Measurements from ENCODE around the gene ARHGAP15. TPM values are rescaled to one million over a fixed set of nuclear protein-coding genes. Genes with fewer than 3 reads are reported as not detected.

The ARHGAP15 gene
- total RNA-seq, 4 donors from 2014 or later, result 1.7 to 16.8 (median 3.7) TPM

- TF ChIP-seq POLR2A (IDR thresholded peaks at IDR 0.05) (no peak), CTCF (IDR thresholded peaks at IDR 0.05) (no peak)
- WGBS, 2 donors, result 59 to 64% methylated on average over 2 of the region's 2 CpGs
- intact Hi-C loops (cut with DNase I), result no loop called here
Observed at GRCh38 chr2:143229952-143230351, 100.7 kb downstream of the ARHGAP15 start.

GRCh38 chr2:143230506-143231253 is 101.5 kb downstream of the ARHGAP15 start:
- Histone ChIP-seq H3K9me3 (no peaks in the 10 kb centered on the region), H3K4me3 (no peak overlapping the region), H3K27me3 (no peaks in the 10 kb centered on the region), H3K4me1 (no peaks in the 10 kb centered on the region), H3K27ac (no peak overlapping the region), H3K36me3 (no peaks in the 10 kb centered on the region)
- no peak for DNase-seq
- intact Hi-C loops (cut with DNase I), result no loop called here
- TF ChIP-seq POLR2A (IDR thresholded peaks at IDR 0.05), result no peak
- no peak for TF ChIP-seq CTCF (IDR thresholded peaks at IDR 0.05)
- WGBS, 2 donors, result 42 to 43% methylated on average over 3 of the region's 3 CpGs

More at GRCh38 chr2:143229952-143230351, 100.7 kb downstream of the ARHGAP15 start:
- no peak for DNase-seq
- H3K4me3 ChIP-seq, result no peak overlapping the region
- no peaks in the 10 kb centered on the region for H3K9me3 ChIP-seq
- no peaks in the 10 kb centered on the region for H3K4me1 ChIP-seq
- H3K27me3 ChIP-seq, result no peaks in the 10 kb centered on the region
- H3K27ac ChIP-seq, result no peak overlapping the region
- no peaks in the 10 kb centered on the region for H3K36me3 ChIP-seq

GRCh38 chr2:143231254-143231645 is 102.0 kb downstream of the ARHGAP15 start:
- no peak for DNase-seq
- Histone ChIP-seq H3K27me3 (no peaks in the 10 kb centered on the region), H3K27ac (no peak overlapping the region), H3K4me1 (no peaks in the 10 kb centered on the region), H3K4me3 (no peak overlapping the region), H3K9me3 (no peaks in the 10 kb centered on the region), H3K36me3 (no peaks in the 10 kb centered on the region)
- 33 to 48% methylated on average over 1 of the region's 1 CpG for WGBS, 2 donors
- TF ChIP-seq POLR2A (IDR thresholded peaks at IDR 0.05) (no peak), CTCF (IDR thresholded peaks at IDR 0.05) (no peak)
- intact Hi-C loops (cut with DNase I), result no loop called here

GRCh38 chr2:143237146-143237777 is 108.0 kb downstream of the ARHGAP15 start:
- Histone ChIP-seq H3K4me1 (no peaks in the 10 kb centered on the region), H3K27me3 (no peaks in the 10 kb centered on the region), H3K27ac (no peak overlapping the region), H3K9me3 (no peaks in the 10 kb centered on the region), H3K36me3 (no peaks in the 10 kb centered on the region), H3K4me3 (no peak overlapping the region)
- WGBS, 2 donors, result 65 to 69% methylated on average over 8 of the region's 8 CpGs
- no peak for DNase-seq
- TF ChIP-seq CTCF (IDR thresholded peaks at IDR 0.05) (no peak), POLR2A (IDR thresholded peaks at IDR 0.05) (no peak)
- intact Hi-C loops (cut with DNase I), result no loop called here

- no peaks in the 10 kb centered on the region for H3K27me3 ChIP-seq
- no peak overlapping the region for H3K4me3 ChIP-seq
- H3K9me3 ChIP-seq, result no peaks in the 10 kb centered on the region
- H3K36me3 ChIP-seq, result no peaks in the 10 kb centered on the region
- WGBS, 2 donors, result 78 to 85% methylated on average over 7 of the region's 7 CpGs
- no peak overlapping the region for H3K27ac ChIP-seq
- TF ChIP-seq CTCF (IDR thresholded peaks at IDR 0.05) (no peak), POLR2A (IDR thresholded peaks at IDR 0.05) (no peak)
- intact Hi-C loops (cut with DNase I), result no loop called here
- no peaks in the 10 kb centered on the region for H3K4me1 ChIP-seq
- no peak for DNase-seq
Observed at GRCh38 chr2:143241403-143242088, 112.3 kb downstream of the ARHGAP15 start.

Measured in esophagus squamous epithelium (tissue), 5 donors.